MCF 10A (cell line): Measurements from ENCODE around the gene HOXC4. TPM values are rescaled to one million over a fixed set of nuclear protein-coding genes. Genes with fewer than 3 reads are reported as not detected.
"Not testable (repeated sequence)": the region's sequence is repeated elsewhere in the genome, so short reads cannot be mapped to it uniquely, and the experiment has no call there.

Experiments
- BruUV-seq: library from RNA; stranded (reverse); fragments of 400-500 nt; replicated peaks from 2 replicates; lab custom pipeline; 2021; lab: Mats Ljungman, UMichigan
- CTCF ChIA-PET: fragments of 300-600 bp; sonication (Branson Sonifier 250); formaldehyde crosslinking; extraction: SDS; loops from one replicate; lab custom pipeline; 2021; ENCODE audit warnings: antibody characterized with exemption, inconsistent platforms; lab: Yijun Ruan, JAX
- POLR2A ChIA-PET: fragments of 300-600, 350-650 bp; sonication (Branson Sonifier 250); formaldehyde crosslinking; extraction: SDS; loops from one replicate; lab custom pipeline; 2020; ENCODE audit warnings: antibody characterized with exemption, inconsistent platforms; lab: Yijun Ruan, JAX
- DNase-seq: peaks from one replicate; pipeline ENCODE4 v3.0.0-alpha.2; 2018; ENCODE audit not compliant: unreplicated experiment
- H3K27ac Mint-ChIP-seq: one replicate; pipeline ENCODE4 v1.8.0; 2022; ENCODE audit warnings: mild to moderate bottlenecking, low read depth, mixed read lengths; ENCODE audit not compliant: unreplicated experiment
- H3K27me3 Mint-ChIP-seq: one replicate; pipeline ENCODE4 v1.8.0; 2022; ENCODE audit warnings: mixed read lengths; ENCODE audit not compliant: insufficient read depth, unreplicated experiment
- H3K36me3 Mint-ChIP-seq: one replicate; pipeline ENCODE4 v1.8.0; 2022; ENCODE audit warnings: mild to moderate bottlenecking, moderate library complexity, mixed read lengths; ENCODE audit not compliant: insufficient read depth, unreplicated experiment
- H3K4me1 Mint-ChIP-seq: one replicate; pipeline ENCODE4 v1.8.0; 2022; ENCODE audit warnings: mixed read lengths; ENCODE audit not compliant: insufficient read depth, unreplicated experiment
- H3K4me3 Mint-ChIP-seq: one replicate; pipeline ENCODE4 v1.8.0; 2022; ENCODE audit warnings: mild to moderate bottlenecking, moderate library complexity, mixed read lengths; ENCODE audit not compliant: unreplicated experiment
- H3K9me3 Mint-ChIP-seq: one replicate; pipeline ENCODE4 v1.8.0; 2022; ENCODE audit warnings: mixed read lengths; ENCODE audit not compliant: unreplicated experiment
- CTCF ChIP-seq: fragments of 200-600 bp; IDR thresholded peaks from one replicate; pipeline ENCODE4 v1.8.0; 2022; ENCODE audit warnings: antibody characterized with exemption, mild to moderate bottlenecking; ENCODE audit not compliant: unreplicated experiment
- intact Hi-C: fragments of 100-400 bp; cut with micrococcal nuclease; formaldehyde crosslinking; loops from 2 replicates; pipeline ENCODE4 v1.14.1; 2022
- total RNA-seq: library from RNA; stranded (reverse); gene quantifications from 2 replicates; pipeline ENCODE4 v1.2.3, GENCODE V29; 2022

HOXC4 gene
- total RNA-seq, 1 experiment from 2014 or later = 1.7 TPM

- BruUV-seq = no TSS peak
- intact Hi-C loops = no loop called here
- Mint-ChIP-seq H3K36me3 (no peaks in the 10 kb centered on the region), H3K9me3 (no peaks in the 10 kb centered on the region), H3K4me3 (no peak overlapping the region), H3K27me3 (no peaks in the 10 kb centered on the region), H3K4me1 (no peaks in the 10 kb centered on the region), H3K27ac (no peak overlapping the region)
- no peak for DNase-seq
- POLR2A ChIA-PET = no interaction called here
- CTCF ChIA-PET = no interaction called here
- no peak for TF ChIP-seq CTCF
These were observed 20.7 kb downstream of the HOXC4 start for GRCh38 chr12:54074308-54074707.

GRCh38 chr12:54075409-54075808 is 21.8 kb downstream of the HOXC4 start:
- no peak for TF ChIP-seq CTCF
- CTCF ChIA-PET = no interaction called here
- H3K4me1 Mint-ChIP-seq = no peaks in the 10 kb centered on the region
- H3K36me3 Mint-ChIP-seq = no peaks in the 10 kb centered on the region
- H3K27ac Mint-ChIP-seq = no peak overlapping the region
- BruUV-seq = no TSS peak
- no peaks in the 10 kb centered on the region for H3K27me3 Mint-ChIP-seq
- intact Hi-C loops = no loop called here
- no peak for DNase-seq
- POLR2A ChIA-PET = interaction anchor here (0.7 to 0.9 kb wide), 2 partner anchors 10 to 1842 kb away, joined by 4 read pairs; no protein-coding TSS in a partner anchor
- H3K9me3 Mint-ChIP-seq = no peaks in the 10 kb centered on the region
- no peak overlapping the region for H3K4me3 Mint-ChIP-seq

- Mint-ChIP-seq H3K36me3 (no peaks in the 10 kb centered on the region), H3K27ac (no peak overlapping the region), H3K27me3 (no peaks in the 10 kb centered on the region), H3K4me3 (no peak overlapping the region), H3K9me3 (no peaks in the 10 kb centered on the region), H3K4me1 (no peaks in the 10 kb centered on the region)
- BruUV-seq = no TSS peak
- no peak for TF ChIP-seq CTCF
- intact Hi-C loops = no loop called here
- DNase-seq = no peak
- ChIA-PET CTCF (no interaction called here), POLR2A (no interaction called here)
These were observed 22.3 kb downstream of the HOXC4 start for GRCh38 chr12:54075974-54076373.

- intact Hi-C loops, DNase-seq, H3K4me3 Mint-ChIP-seq, H3K9me3 Mint-ChIP-seq, H3K36me3 Mint-ChIP-seq, CTCF ChIA-PET, POLR2A ChIA-PET, H3K4me1 Mint-ChIP-seq, BruUV-seq, H3K27ac Mint-ChIP-seq: not testable (repeated sequence)
- peaks cover 11% of the 10 kb centered on the region for H3K27me3 Mint-ChIP-seq
These were observed 24.2 kb downstream of the HOXC4 start for GRCh38 chr12:54077843-54078242.

GRCh38 chr12:54079115-54079514 is 25.5 kb downstream of the HOXC4 start:
- H3K9me3 Mint-ChIP-seq, H3K4me1 Mint-ChIP-seq, CTCF ChIA-PET, BruUV-seq, H3K36me3 Mint-ChIP-seq, H3K4me3 Mint-ChIP-seq, intact Hi-C loops, DNase-seq, H3K27ac Mint-ChIP-seq: not testable (repeated sequence)
- peaks cover 11% of the 10 kb centered on the region for H3K27me3 Mint-ChIP-seq
- POLR2A ChIA-PET = interaction anchor here (0.6 kb wide), 1 partner anchor 24 kb away, joined by 6 read pairs; no protein-coding TSS in a partner anchor

GRCh38 chr12:54080008-54080924 is 26.6 kb downstream of the HOXC4 start:
- DNase-seq, H3K27ac Mint-ChIP-seq, CTCF ChIA-PET, H3K9me3 Mint-ChIP-seq, H3K4me3 Mint-ChIP-seq, H3K4me1 Mint-ChIP-seq, H3K36me3 Mint-ChIP-seq, POLR2A ChIA-PET, BruUV-seq: not testable (repeated sequence)
- intact Hi-C loops = loop anchor here (1.0 kb wide), 1 partner anchor 43 kb away; no protein-coding TSS in a partner anchor
- peaks cover 16% of the 10 kb centered on the region for H3K27me3 Mint-ChIP-seq

GRCh38 chr12:54081053-54081514 is 27.4 kb downstream of the HOXC4 start:
- H3K27ac Mint-ChIP-seq, H3K9me3 Mint-ChIP-seq, H3K4me1 Mint-ChIP-seq, DNase-seq, POLR2A ChIA-PET, intact Hi-C loops, H3K4me3 Mint-ChIP-seq, H3K36me3 Mint-ChIP-seq, CTCF ChIA-PET, BruUV-seq: not testable (repeated sequence)
- H3K27me3 Mint-ChIP-seq = peaks cover 24% of the 10 kb centered on the region
